ENCODE data around the gene C2CD3.

DNA sequence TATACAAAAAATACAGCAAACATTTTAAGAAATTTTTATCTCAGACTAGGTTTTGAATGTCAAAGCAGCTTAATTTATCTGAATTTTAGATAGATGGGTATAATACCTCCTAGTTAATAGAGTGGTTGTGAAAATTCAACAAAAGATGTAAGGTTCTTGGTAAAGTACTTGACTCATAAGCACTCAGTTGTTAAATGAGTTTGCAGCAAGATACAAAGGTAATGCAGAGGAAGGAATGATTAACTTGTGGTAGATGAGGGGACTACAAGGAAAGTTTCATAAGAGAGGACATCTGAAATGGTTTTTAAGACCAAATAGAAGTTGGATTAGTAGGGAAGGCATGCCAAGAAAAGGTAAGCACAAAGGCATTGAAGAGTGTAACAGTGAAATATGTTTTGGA lies 37.7 kb upstream of the C2CD3 start:
- no peak for TF ChIP-seq CTCF (IDR thresholded peaks at IDR 0.05)
- TF ChIP-seq POLR2A (IDR thresholded peaks at IDR 0.05) = no peak

All from tibial nerve (tissue), 3 donors.